Activated CD8-positive, alpha-beta memory T cell treated with anti-CD3 and anti-CD28 coated beads, Interleukin-2, amount 50 U/mL, for 4 hours (primary cell): ENCODE measurements around the gene FEM1A.
"Not testable (repeated sequence)": the region's sequence is repeated elsewhere in the genome, so short reads cannot be mapped to it uniquely, and the experiment has no call there.

Source experiments
- DNase-seq: peaks from one replicate; pipeline ENCODE4 v3.0.0-alpha.2; 2020

FEM1A gene

GRCh38 chr19:4814625-4815425 lies 23.3 kb downstream of the FEM1A start:
- no peak for DNase-seq

- peak; percentile 75 for DNase-seq
These were observed 24.1 kb downstream of the FEM1A start for GRCh38 chr19:4815426-4816201.

- DNase-seq: no peak
These were observed 24.8 kb downstream of the FEM1A start for GRCh38 chr19:4816202-4816949.

- DNase-seq: no peak
These were observed 25.4 kb downstream of the FEM1A start for GRCh38 chr19:4816950-4817278.

- DNase-seq: no peak
These were observed 26.1 kb downstream of the FEM1A start for GRCh38 chr19:4817467-4818277.

- DNase-seq: no peak
These were observed 29.7 kb downstream of the FEM1A start for GRCh38 chr19:4821265-4821664.

- DNase-seq: not testable (repeated sequence)
These were observed 30.8 kb downstream of the FEM1A start for GRCh38 chr19:4822354-4822753.

GRCh38 chr19:4823577-4823976 lies 32.0 kb downstream of the FEM1A start:
- no peak for DNase-seq

GRCh38 chr19:4829001-4829712 lies 37.6 kb downstream of the FEM1A start:
- DNase-seq: no peak

- DNase-seq: no peak
These were observed 38.8 kb downstream of the FEM1A start for GRCh38 chr19:4830332-4830731.

GRCh38 chr19:4830768-4831265 lies 39.3 kb downstream of the FEM1A start:
- no peak for DNase-seq

GRCh38 chr19:4831304-4831978 lies 39.9 kb downstream of the FEM1A start, which contains the start of gene TICAM1:
Gene TICAM1 (minus strand): TSS chr19:4831712. CDS start chr19:4818377, 13,335 bp downstream.
- DNase-seq: peak; percentile 79

GRCh38 chr19:4831979-4832340 lies 40.4 kb downstream of the FEM1A start:
- not testable (repeated sequence) for DNase-seq

GRCh38 chr19:4832776-4833175 lies 41.2 kb downstream of the FEM1A start:
- no peak for DNase-seq

GRCh38 chr19:4839192-4839591 lies 47.7 kb downstream of the FEM1A start:
- no peak for DNase-seq

GRCh38 chr19:4843647-4843965 lies 52.1 kb downstream of the FEM1A start:
- DNase-seq: no peak

- DNase-seq: no peak
These were observed 53.0 kb downstream of the FEM1A start for GRCh38 chr19:4844348-4845179.

- not testable (repeated sequence) for DNase-seq
These were observed 54.4 kb downstream of the FEM1A start for GRCh38 chr19:4845975-4846374.

- no peak for DNase-seq
These were observed 55.8 kb downstream of the FEM1A start for GRCh38 chr19:4847190-4847973.

GRCh38 chr19:4849019-4849418 lies 57.5 kb downstream of the FEM1A start:
- DNase-seq: no peak
